B cell (primary cell): Measurements from ENCODE around the gene AFF2. TPM values are rescaled to one million over a fixed set of nuclear protein-coding genes. Genes with fewer than 3 reads are reported as not detected.

Source experiments
- ATAC-seq: fragments of 200-7000 bp; cut with Tn5 transposase; one replicate; pipeline ENCODE4 v1.10.0; 2021; ENCODE audit warnings: low read depth, mild to moderate bottlenecking, moderate number of reproducible peaks, moderate library complexity
- CTCF ChIA-PET: fragments of 350-600 bp; sonication (Branson Sonifier 250); formaldehyde crosslinking; loops from one replicate; lab custom pipeline; 2021; ENCODE audit warnings: antibody characterized with exemption, inconsistent platforms; lab: Charles Lee
- POLR2A ChIA-PET: fragments of 350-600 bp; sonication (Branson Sonifier 250); formaldehyde crosslinking; loops from one replicate; lab custom pipeline; 2021; ENCODE audit warnings: antibody characterized with exemption; lab: Charles Lee
- DNase-seq: peaks from one replicate; pipeline ENCODE4 v3.0.0; 2013
- H2AFZ ChIP-seq: 2 replicates; pipeline ENCODE4 v1.6.1; 2012; ENCODE audit warnings: mild to moderate bottlenecking, low read depth, low read length; ENCODE audit not compliant: insufficient read depth, poor library complexity, severe bottlenecking
- H3K27ac ChIP-seq, 2 donors: 1 replicate in 1 of 2; 2 replicates in 1 of 2; pipeline ENCODE4 v1.5.1; 2012 to 2013; ENCODE audit warnings: low read length in 2 of 2, mild to moderate bottlenecking in 2 of 2, moderate library complexity in 1 of 2
- H3K27me3 ChIP-seq, 4 experiments: fragments of 200-600 bp in 1 of 4; sonication (generic) in 1 of 4; replicated peaks in 1 of 4; 1 replicate in 2 of 4; 2 replicates in 2 of 4; pipeline versions ENCODE4 v1.6.1 to v1.7.0; 2013 to 2016; ENCODE audit warnings: low read length in 3 of 4, mild to moderate bottlenecking in 2 of 4, mixed read lengths in 1 of 4, moderate library complexity in 1 of 4; ENCODE audit not compliant: insufficient read depth in 4 of 4, control insufficient read depth in 3 of 4; ENCODE audit errors: control extremely low read depth in 1 of 4
- H3K36me3 ChIP-seq, 2 experiments: replicated peaks in 1 of 2; 1 replicate in 1 of 2; 2 replicates in 1 of 2; pipeline versions ENCODE4 v1.6.1 to v1.7.1; 2013; ENCODE audit warnings: low read length in 1 of 2; ENCODE audit not compliant: insufficient read depth in 2 of 2, control insufficient read depth in 1 of 2; ENCODE audit errors: control extremely low read depth in 1 of 2, extremely low read depth in 1 of 2
- H3K4me1 ChIP-seq, 2 donors: fragments of 200-600 bp in 1 of 2; sonication (generic) in 1 of 2; 1 replicate in 1 of 2; 2 replicates in 1 of 2; pipeline versions ENCODE4 v1.5.1 to v1.6.1; 2013 to 2017; ENCODE audit warnings: low read length in 2 of 2; ENCODE audit not compliant: control insufficient read depth in 2 of 2, insufficient read depth in 2 of 2
- H3K4me2 ChIP-seq: replicated peaks from 2 replicates; pipeline ENCODE3; 2012; ENCODE audit warnings: mild to moderate bottlenecking, low read depth, low read length; ENCODE audit not compliant: poor library complexity, severe bottlenecking
- H3K4me3 ChIP-seq, 5 experiments: fragments of 200-600 bp in 1 of 5; sonication (generic) in 1 of 5; 1 replicate in 3 of 5; 2 replicates in 2 of 5; pipeline versions ENCODE4 v1.5.1 to v1.7.0; 2011 to 2016; ENCODE audit warnings: low read length in 4 of 5, mild to moderate bottlenecking in 4 of 5, low read depth in 2 of 5, control low read depth in 1 of 5, moderate library complexity in 1 of 5; ENCODE audit not compliant: insufficient read depth in 1 of 5; ENCODE audit errors: control extremely low read depth in 1 of 5, extremely low read depth in 1 of 5
- H3K79me2 ChIP-seq: fragments of 200-600 bp; sonication (generic); one replicate; pipeline ENCODE4 v1.6.0; 2016; ENCODE audit warnings: low read length; ENCODE audit not compliant: control insufficient read depth, insufficient read depth
- H3K9ac ChIP-seq: fragments of 200-600 bp; sonication (generic); 2 replicates; pipeline ENCODE4 v1.6.1; 2017; ENCODE audit warnings: mild to moderate bottlenecking, low read length, moderate library complexity
- H3K9me3 ChIP-seq, 3 donors: one replicate each; pipeline versions ENCODE4 v1.6.1 to v1.7.1; 2013; ENCODE audit warnings: low read length in 2 of 3; ENCODE audit not compliant: control insufficient read depth in 2 of 3, insufficient read depth in 1 of 3; ENCODE audit errors: control extremely low read depth in 1 of 3
- H4K20me1 ChIP-seq: 2 replicates; pipeline ENCODE4 v1.6.0; 2012; ENCODE audit warnings: mild to moderate bottlenecking, low read length; ENCODE audit not compliant: insufficient read depth, control insufficient read depth, poor library complexity, severe bottlenecking
- H3K27ac Mint-ChIP-seq: one replicate; pipeline ENCODE4 v1.8.0; 2021; ENCODE audit warnings: mixed read lengths
- H3K27me3 Mint-ChIP-seq: one replicate; pipeline ENCODE4 v1.8.0; 2021; ENCODE audit warnings: mixed read lengths
- H3K4me1 Mint-ChIP-seq: one replicate; pipeline ENCODE4 v1.8.0; 2021; ENCODE audit warnings: mixed read lengths
- H3K4me3 Mint-ChIP-seq: one replicate; pipeline ENCODE4 v1.8.0; 2021; ENCODE audit warnings: mixed read lengths
- H3K9me3 Mint-ChIP-seq: one replicate; pipeline ENCODE4 v1.8.0; 2022; ENCODE audit warnings: mixed read lengths; ENCODE audit not compliant: insufficient read depth
- CTCF ChIP-seq: fragments of 200-600 bp; IDR thresholded peaks from one replicate; pipeline ENCODE4 v1.8.0; 2022; ENCODE audit warnings: antibody characterized with exemption, mild to moderate bottlenecking
- EZH2 ChIP-seq: IDR thresholded peaks from 2 replicates; pipeline ENCODE4 v1.6.1; 2012; ENCODE audit warnings: borderline replicate concordance, low read depth, mild to moderate bottlenecking, moderate library complexity, low read length; ENCODE audit not compliant: insufficient read depth, poor library complexity, severe bottlenecking
- WGBS: methylation state at CpG from one replicate; pipeline ENCODE4 v1.1.5; 2013; ENCODE audit warnings: missing lambda C conversion rate; ENCODE audit not compliant: insufficient coverage; 5-methylcytosine and 5-hydroxymethylcytosine counted together
- intact Hi-C: fragments of 100-400 bp; cut with micrococcal nuclease; formaldehyde crosslinking; loops from one replicate; pipeline ENCODE4 v1.10.0; 2022
- polyA plus RNA-seq: library from polyadenylated mRNA; depleted of rRNA; stranded (reverse); fragments of >200 nt; gene quantifications from 2 replicates; pipeline ENCODE4 v1.2.3, GENCODE V29; 2012
- total RNA-seq, 2 donors: library from RNA; stranded (reverse); fragments of 120-200 nt in 1 of 2; gene quantifications; 1 replicate in 1 of 2; 2 replicates in 1 of 2; pipeline versions ENCODE4 v1.2.3 to v1.2.4, GENCODE V29; 2013 to 2022

AFF2 gene
- total and polyA plus RNA-seq, 2 donors (not counting 1 experiment from before 2014, with no cell fraction given): 0.06 to 12.0 TPM

GRCh38 chrX:148681605-148682004, 181.2 kb downstream of the AFF2 start:
- H3K27me3 Mint-ChIP-seq: no peaks in the 10 kb centered on the region
- ATAC-seq (no peak), DNase-seq (no peak)
- H2AFZ ChIP-seq: no peak overlapping the region
- TF ChIP-seq EZH2: no peak
- no peak for TF ChIP-seq CTCF
- no peaks in the 10 kb centered on the region for H3K4me1 ChIP-seq
- no peaks in the 10 kb centered on the region for H3K9me3 ChIP-seq
- H3K79me2 ChIP-seq: no peaks in the 10 kb centered on the region
- no peaks in the 10 kb centered on the region for H3K27me3 ChIP-seq
- intact Hi-C loops: no loop called here
- no peak overlapping the region for H3K4me2 ChIP-seq
- no CpG with 5 or more reads among the region's 1 CpG for WGBS
- CTCF ChIA-PET: no interaction called here
- no peak overlapping the region for H3K4me3 ChIP-seq
- POLR2A ChIA-PET: no interaction called here
- no peaks in the 10 kb centered on the region for H3K9me3 Mint-ChIP-seq
- no peaks in the 10 kb centered on the region for H3K36me3 ChIP-seq
- H3K27ac Mint-ChIP-seq: no peak overlapping the region
- no peaks in the 10 kb centered on the region for H4K20me1 ChIP-seq
- no peak overlapping the region for H3K27ac ChIP-seq
- H3K9ac ChIP-seq: no peak overlapping the region
- H3K4me1 Mint-ChIP-seq: no peaks in the 10 kb centered on the region
- H3K4me3 Mint-ChIP-seq: no peak overlapping the region

GRCh38 chrX:148682206-148682605, 181.8 kb downstream of the AFF2 start:
- DNase-seq: no peak
- no peaks in the 10 kb centered on the region for H3K36me3 ChIP-seq
- no peaks in the 10 kb centered on the region for H3K27me3 Mint-ChIP-seq
- no peaks in the 10 kb centered on the region for H4K20me1 ChIP-seq
- TF ChIP-seq EZH2: no peak
- no peak for TF ChIP-seq CTCF
- CTCF ChIA-PET: no interaction called here
- H3K79me2 ChIP-seq: no peaks in the 10 kb centered on the region
- no peak overlapping the region for H3K4me2 ChIP-seq
- H3K4me3 Mint-ChIP-seq: no peak overlapping the region
- no peak overlapping the region for H3K27ac ChIP-seq
- no peak overlapping the region for H2AFZ ChIP-seq
- WGBS: 100% methylated on average over 1 of the region's 4 CpGs
- no peaks in the 10 kb centered on the region for H3K9me3 Mint-ChIP-seq
- no peak overlapping the region for H3K9ac ChIP-seq
- no peaks in the 10 kb centered on the region for H3K27me3 ChIP-seq
- H3K9me3 ChIP-seq: no peaks in the 10 kb centered on the region
- no peak overlapping the region for H3K27ac Mint-ChIP-seq
- ATAC-seq: no peak
- H3K4me1 Mint-ChIP-seq: no peaks in the 10 kb centered on the region
- POLR2A ChIA-PET: no interaction called here
- H3K4me1 ChIP-seq: no peaks in the 10 kb centered on the region
- no peak overlapping the region for H3K4me3 ChIP-seq
- intact Hi-C loops: no loop called here
